ENCODE data around the gene TTLL11. TPM values are rescaled to one million over a fixed set of nuclear protein-coding genes. Genes with fewer than 3 reads are reported as not detected.

TTLL11 gene
- total and polyA plus RNA-seq, 8 donors: 3.4 to 7.5 (median 5.5) TPM

GRCh38 chr9:121836366-121836885 is 256.7 kb downstream of the TTLL11 start:
- peak in 1 of 6 donors; percentile 21 for DNase-seq
- 84 to 88% methylated on average over 3 of the region's 3 CpGs for WGBS, 2 donors
- no peaks in the 10 kb centered on the region for H3K36me3 ChIP-seq
- H3K4me1 ChIP-seq: no peaks in the 10 kb centered on the region
- intact Hi-C loops (cut with DNase I): no loop called here
- TF ChIP-seq CTCF (IDR thresholded peaks at IDR 0.05): no peak
- ATAC-seq: no peak
- H3K9me3 ChIP-seq: no peaks in the 10 kb centered on the region
- no peak overlapping the region for H3K27ac ChIP-seq
- no peak for FAIRE-seq
- H3K27me3 ChIP-seq: no peaks in the 10 kb centered on the region
- no peak overlapping the region for H3K4me3 ChIP-seq

GRCh38 chr9:121835587-121836365 is 257.3 kb downstream of the TTLL11 start:
- ATAC-seq (no peak), DNase-seq (peak in 1 of 6 donors; percentile 6), FAIRE-seq (no peak)
- Histone ChIP-seq H3K27ac (no peak overlapping the region), H3K4me1 (no peaks in the 10 kb centered on the region), H3K36me3 (no peaks in the 10 kb centered on the region), H3K27me3 (no peaks in the 10 kb centered on the region), H3K4me3 (no peak overlapping the region), H3K9me3 (no peaks in the 10 kb centered on the region)
- intact Hi-C loops (cut with DNase I): no loop called here
- WGBS, 2 donors: 88 to 91% methylated on average over 5 of the region's 5 CpGs
- TF ChIP-seq CTCF (IDR thresholded peaks at IDR 0.05): no peak

GRCh38 chr9:121833061-121833460 is 260.0 kb downstream of the TTLL11 start:
- Histone ChIP-seq H3K36me3 (no peaks in the 10 kb centered on the region), H3K4me3 (no peak overlapping the region), H3K9me3 (no peaks in the 10 kb centered on the region), H3K27ac (no peak overlapping the region), H3K27me3 (no peaks in the 10 kb centered on the region), H3K4me1 (no peaks in the 10 kb centered on the region)
- TF ChIP-seq CTCF (IDR thresholded peaks at IDR 0.05): no peak
- DNase-seq (no peak), FAIRE-seq (no peak), ATAC-seq (no peak)
- intact Hi-C loops (cut with DNase I): no loop called here
- WGBS, 2 donors: 88 to 92% methylated on average over 9 of the region's 9 CpGs

- intact Hi-C loops (cut with DNase I): no loop called here
- no peak overlapping the region for H3K4me3 ChIP-seq
- H3K9me3 ChIP-seq: no peaks in the 10 kb centered on the region
- H3K4me1 ChIP-seq: no peaks in the 10 kb centered on the region
- ATAC-seq: no peak
- TF ChIP-seq CTCF (IDR thresholded peaks at IDR 0.05): no peak
- no peaks in the 10 kb centered on the region for H3K36me3 ChIP-seq
- 97 to 99% methylated on average over 3 of the region's 3 CpGs for WGBS, 2 donors
- FAIRE-seq: no peak
- no peak for DNase-seq
- H3K27ac ChIP-seq: no peak overlapping the region
- no peaks in the 10 kb centered on the region for H3K27me3 ChIP-seq
These were observed 261.2 kb downstream of the TTLL11 start for GRCh38 chr9:121831869-121832268.

All from pancreas (tissue), 10 donors.